Body of pancreas (tissue), 4 donors: ENCODE data around the gene PARVG.

Experiments
- POLR2A ChIP-seq, 3 donors: fragments of 450-650 bp; IDR thresholded peaks; one replicate each; pipeline ENCODE4 v1.6.1; 2016; ENCODE audit warnings: antibody characterized with exemption in 3 of 3, mild to moderate bottlenecking in 2 of 3
- TF ChIP-seq, protein P1 (sequence below), 7 experiments: fragments of 450-650 bp in 4 of 7; fragments of 200-600 bp in 3 of 7; sonication (generic) in 3 of 7; IDR thresholded peaks; one replicate each; pipeline ENCODE4 v1.5.1; 2016 to 2019; ENCODE audit warnings: antibody characterized with exemption in 7 of 7

DNA sequence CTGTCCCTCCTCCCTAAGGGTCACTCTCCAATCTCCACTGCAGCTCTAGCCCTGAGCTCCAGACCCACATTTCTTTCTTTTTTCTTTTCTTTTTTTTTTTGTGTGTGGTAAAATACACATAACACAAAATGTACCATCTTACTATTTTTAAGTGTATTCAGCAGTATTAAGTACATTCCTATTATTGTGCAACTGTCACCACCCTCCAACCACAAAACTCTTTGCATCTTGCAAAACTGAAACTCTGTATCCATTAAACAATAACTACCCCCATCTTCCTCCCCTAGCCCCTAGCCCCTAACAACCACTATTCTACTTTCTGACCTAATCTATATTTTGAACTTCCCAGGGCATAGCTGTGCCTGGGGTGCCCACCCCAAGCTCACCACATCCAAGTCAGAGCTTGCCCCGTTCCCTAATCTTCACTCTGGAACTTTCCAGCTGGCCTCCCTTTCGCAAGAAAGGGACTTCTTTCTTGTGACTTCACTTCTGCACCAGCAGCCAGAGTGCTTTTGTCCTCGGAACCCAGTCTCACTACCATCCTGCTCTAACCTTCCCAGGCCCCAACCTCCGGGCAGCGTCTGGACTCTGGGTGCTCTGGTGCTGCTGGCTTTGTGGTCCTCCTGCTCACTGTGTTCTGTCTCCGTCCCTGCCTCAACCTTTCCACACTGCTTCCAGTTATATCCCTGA is 30.7 kb downstream of the PARVG start:
- no peak for TF ChIP-seq POLR2A (IDR thresholded peaks at IDR 0.05)
- TF ChIP-seq, protein P1, sequence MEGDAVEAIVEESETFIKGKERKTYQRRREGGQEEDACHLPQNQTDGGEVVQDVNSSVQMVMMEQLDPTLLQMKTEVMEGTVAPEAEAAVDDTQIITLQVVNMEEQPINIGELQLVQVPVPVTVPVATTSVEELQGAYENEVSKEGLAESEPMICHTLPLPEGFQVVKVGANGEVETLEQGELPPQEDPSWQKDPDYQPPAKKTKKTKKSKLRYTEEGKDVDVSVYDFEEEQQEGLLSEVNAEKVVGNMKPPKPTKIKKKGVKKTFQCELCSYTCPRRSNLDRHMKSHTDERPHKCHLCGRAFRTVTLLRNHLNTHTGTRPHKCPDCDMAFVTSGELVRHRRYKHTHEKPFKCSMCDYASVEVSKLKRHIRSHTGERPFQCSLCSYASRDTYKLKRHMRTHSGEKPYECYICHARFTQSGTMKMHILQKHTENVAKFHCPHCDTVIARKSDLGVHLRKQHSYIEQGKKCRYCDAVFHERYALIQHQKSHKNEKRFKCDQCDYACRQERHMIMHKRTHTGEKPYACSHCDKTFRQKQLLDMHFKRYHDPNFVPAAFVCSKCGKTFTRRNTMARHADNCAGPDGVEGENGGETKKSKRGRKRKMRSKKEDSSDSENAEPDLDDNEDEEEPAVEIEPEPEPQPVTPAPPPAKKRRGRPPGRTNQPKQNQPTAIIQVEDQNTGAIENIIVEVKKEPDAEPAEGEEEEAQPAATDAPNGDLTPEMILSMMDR (IDR thresholded peaks at IDR 0.05), result no peak
